Activated naive CD4-positive, alpha-beta T cell treated with Interleukin-2 at 50 U/mL for 16 hours (primary cell): ENCODE results near the gene PAPOLB.
"Not testable (repeated sequence)": the region's sequence is repeated elsewhere in the genome, so short reads cannot be mapped to it uniquely, and the experiment has no call there.

Source experiments
- DNase-seq: peaks from one replicate; pipeline ENCODE4 v3.0.0-alpha.2; 2020

PAPOLB gene

GRCh38 chr7:4861673-4862072 lies at the start of gene PAPOLB:
Gene PAPOLB (minus strand): TSS chr7:4862030. CDS start chr7:4861810, 220 bp downstream.
- no peak for DNase-seq

- no peak for DNase-seq
Measured at GRCh38 chr7:4911111-4911828, 49.4 kb upstream of the PAPOLB start.

GRCh38 chr7:4906682-4907081 lies 44.9 kb upstream of the PAPOLB start:
- DNase-seq: no peak

GRCh38 chr7:4905171-4905570 lies 43.3 kb upstream of the PAPOLB start:
- DNase-seq: no peak

GRCh38 chr7:4904346-4904745 lies 42.5 kb upstream of the PAPOLB start:
- no peak for DNase-seq

- no peak for DNase-seq
Measured at GRCh38 chr7:4895766-4896165, 33.9 kb upstream of the PAPOLB start.

GRCh38 chr7:4894482-4894881 lies 32.7 kb upstream of the PAPOLB start:
- DNase-seq: no peak

- no peak for DNase-seq
Measured at GRCh38 chr7:4893929-4894475, 32.2 kb upstream of the PAPOLB start.

- DNase-seq: not testable (repeated sequence)
Measured at GRCh38 chr7:4893188-4893587, 31.4 kb upstream of the PAPOLB start.

GRCh38 chr7:4891522-4891921 lies 29.7 kb upstream of the PAPOLB start:
- not testable (repeated sequence) for DNase-seq

- no peak for DNase-seq
Measured at GRCh38 chr7:4889682-4890081, 27.9 kb upstream of the PAPOLB start.

GRCh38 chr7:4888161-4888560 lies 26.3 kb upstream of the PAPOLB start:
- DNase-seq: no peak

- no peak for DNase-seq
Measured at GRCh38 chr7:4886671-4887070, 24.8 kb upstream of the PAPOLB start.

- no peak for DNase-seq
Measured at GRCh38 chr7:4885317-4885807, 23.5 kb upstream of the PAPOLB start.

- no peak for DNase-seq
Measured at GRCh38 chr7:4884164-4884563, 22.3 kb upstream of the PAPOLB start.

- peak; percentile 83 for DNase-seq
Measured at GRCh38 chr7:4883372-4884144, 21.7 kb upstream of the PAPOLB start, which contains the start of gene RADIL. Gene RADIL (minus strand): TSS chr7:4883716. CDS start chr7:4878139, 5,577 bp downstream.

GRCh38 chr7:4883033-4883371 lies 21.2 kb upstream of the PAPOLB start:
- DNase-seq: no peak

- DNase-seq: no peak
Measured at GRCh38 chr7:4882169-4883032, 20.6 kb upstream of the PAPOLB start.

- no peak for DNase-seq
Measured at GRCh38 chr7:4880218-4880617, 18.4 kb upstream of the PAPOLB start.

- DNase-seq: no peak
Measured at GRCh38 chr7:4879396-4880081, 17.7 kb upstream of the PAPOLB start.

GRCh38 chr7:4878336-4879335 lies 16.8 kb upstream of the PAPOLB start:
- DNase-seq: no peak
